OCI-LY1 (cell line): ENCODE data around the gene PTGIS.

Source experiments
- EZH2 ChIP-seq: fragments of 200-600 bp; sonication (generic), shearing (Covaris generic); IDR thresholded peaks from 2 replicates; pipeline ENCODE4 v1.8.0; 2017; ENCODE audit warnings: borderline replicate concordance, mixed run types, mild to moderate bottlenecking, antibody characterized with exemption, low read length, moderate library complexity, mixed read lengths
- TF ChIP-seq, protein P1 (sequence below): fragments of 200-600 bp; sonication (generic), shearing (Covaris generic); IDR thresholded peaks from 2 replicates; pipeline ENCODE4 v1.5.1; 2017; ENCODE audit warnings: mild to moderate bottlenecking, antibody characterized with exemption, low read length, moderate library complexity, mixed read lengths

GRCh38 chr20:49584418-49585382 is 16.8 kb upstream of the PTGIS start:
- TF ChIP-seq, protein P1, sequence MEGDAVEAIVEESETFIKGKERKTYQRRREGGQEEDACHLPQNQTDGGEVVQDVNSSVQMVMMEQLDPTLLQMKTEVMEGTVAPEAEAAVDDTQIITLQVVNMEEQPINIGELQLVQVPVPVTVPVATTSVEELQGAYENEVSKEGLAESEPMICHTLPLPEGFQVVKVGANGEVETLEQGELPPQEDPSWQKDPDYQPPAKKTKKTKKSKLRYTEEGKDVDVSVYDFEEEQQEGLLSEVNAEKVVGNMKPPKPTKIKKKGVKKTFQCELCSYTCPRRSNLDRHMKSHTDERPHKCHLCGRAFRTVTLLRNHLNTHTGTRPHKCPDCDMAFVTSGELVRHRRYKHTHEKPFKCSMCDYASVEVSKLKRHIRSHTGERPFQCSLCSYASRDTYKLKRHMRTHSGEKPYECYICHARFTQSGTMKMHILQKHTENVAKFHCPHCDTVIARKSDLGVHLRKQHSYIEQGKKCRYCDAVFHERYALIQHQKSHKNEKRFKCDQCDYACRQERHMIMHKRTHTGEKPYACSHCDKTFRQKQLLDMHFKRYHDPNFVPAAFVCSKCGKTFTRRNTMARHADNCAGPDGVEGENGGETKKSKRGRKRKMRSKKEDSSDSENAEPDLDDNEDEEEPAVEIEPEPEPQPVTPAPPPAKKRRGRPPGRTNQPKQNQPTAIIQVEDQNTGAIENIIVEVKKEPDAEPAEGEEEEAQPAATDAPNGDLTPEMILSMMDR, result no peak
- TF ChIP-seq EZH2, result no peak
